ENCODE results near the gene DZIP1.
A peak's percentile ranks its signal among the peaks of the same experiment; 100 is the strongest.
"Not testable (repeated sequence)": the region's sequence is repeated elsewhere in the genome, so short reads cannot be mapped to it uniquely, and the experiment has no call there.

DZIP1 gene

GRCh38 chr13:95601216-95601615 lies 43.3 kb downstream of the DZIP1 start:
- DNase-seq = no peak

DNA sequence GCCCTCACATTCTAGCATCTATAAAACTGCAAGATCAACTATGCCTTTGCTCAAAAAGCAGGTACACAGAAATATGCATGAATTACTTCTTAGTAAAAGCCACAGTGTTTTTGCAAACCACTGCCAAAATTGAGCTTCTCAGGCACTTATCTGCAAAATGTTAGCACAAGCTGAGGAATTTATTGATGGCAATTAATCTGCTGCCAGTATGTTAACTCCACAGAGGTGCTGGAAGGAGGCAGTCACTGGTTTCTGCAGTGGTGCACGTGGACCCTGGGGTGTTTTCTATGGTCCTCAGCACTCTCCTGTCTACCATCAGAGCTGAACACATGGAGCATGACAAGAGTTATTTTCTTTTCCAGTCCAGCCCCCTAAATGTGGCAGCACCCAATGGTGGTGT lies 47.8 kb downstream of the DZIP1 start:
- no peak for DNase-seq

DNA sequence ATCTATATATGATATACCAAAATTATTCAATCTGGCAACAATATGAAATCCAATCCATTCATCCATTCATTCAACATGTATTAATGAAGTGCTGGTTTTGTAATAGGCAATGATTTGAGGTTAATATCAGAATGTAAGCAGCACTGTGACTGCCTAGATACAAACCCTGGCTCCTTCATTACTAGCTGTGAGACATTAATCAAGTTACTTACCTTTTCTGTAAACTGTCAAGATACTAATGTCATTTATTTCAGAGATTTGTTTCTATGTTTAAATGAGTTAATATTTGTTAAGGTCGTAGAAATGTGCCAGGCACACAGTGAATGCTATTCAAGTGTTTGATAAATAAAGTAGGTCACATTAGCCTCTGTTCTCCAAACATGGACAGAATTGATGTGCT lies 51.0 kb downstream of the DZIP1 start:
- no peak for DNase-seq

DNA sequence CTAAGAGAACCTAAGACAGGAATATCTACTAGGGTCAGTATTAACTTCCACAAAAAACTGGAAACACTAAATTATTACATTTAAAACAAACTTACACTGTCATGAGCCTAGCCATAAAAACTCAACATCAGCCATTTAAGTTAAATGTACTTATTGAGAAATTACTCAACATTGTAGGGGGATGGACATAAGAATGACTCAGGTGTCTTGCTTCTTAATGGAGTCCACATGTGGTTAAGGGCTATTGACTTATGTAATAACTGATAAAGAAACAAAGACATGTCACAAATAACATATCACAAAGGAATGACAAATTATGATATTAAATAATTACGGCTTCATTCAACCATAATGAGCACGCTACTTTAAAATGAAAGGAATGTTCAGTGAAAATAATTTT lies 55.8 kb downstream of the DZIP1 start:
- no peak for DNase-seq

- DNase-seq = no peak
Observed at GRCh38 chr13:95588134-95588533, 56.4 kb downstream of the DZIP1 start.

GRCh38 chr13:95585867-95586266 lies 58.6 kb downstream of the DZIP1 start:
- DNase-seq = no peak

DNA sequence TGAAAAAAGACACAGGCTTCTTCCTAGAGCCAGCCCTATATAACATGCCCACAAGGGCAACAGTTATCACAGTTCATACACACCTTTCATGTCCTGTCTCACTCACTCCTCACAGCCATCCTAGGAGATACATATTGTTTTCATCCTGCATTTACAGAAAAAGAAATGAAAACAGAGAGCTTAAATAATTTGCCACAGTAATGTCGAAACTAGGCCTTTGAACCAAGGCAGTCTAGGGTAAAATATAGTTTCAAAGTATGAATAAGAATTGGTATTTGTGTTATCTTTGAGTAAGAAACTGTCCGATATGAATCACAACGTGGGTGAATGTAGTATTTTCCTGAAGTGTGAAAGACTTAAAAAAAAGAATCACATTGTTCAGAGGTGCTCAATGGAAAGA lies 65.2 kb downstream of the DZIP1 start:
- DNase-seq = no peak

GRCh38 chr13:95573221-95573620 lies 71.3 kb downstream of the DZIP1 start:
- DNase-seq = no peak

- DNase-seq = no peak
Observed at GRCh38 chr13:95571941-95572340, 72.6 kb downstream of the DZIP1 start.

- DNase-seq = no peak
Observed at GRCh38 chr13:95570016-95570415, 74.5 kb downstream of the DZIP1 start.

DNA sequence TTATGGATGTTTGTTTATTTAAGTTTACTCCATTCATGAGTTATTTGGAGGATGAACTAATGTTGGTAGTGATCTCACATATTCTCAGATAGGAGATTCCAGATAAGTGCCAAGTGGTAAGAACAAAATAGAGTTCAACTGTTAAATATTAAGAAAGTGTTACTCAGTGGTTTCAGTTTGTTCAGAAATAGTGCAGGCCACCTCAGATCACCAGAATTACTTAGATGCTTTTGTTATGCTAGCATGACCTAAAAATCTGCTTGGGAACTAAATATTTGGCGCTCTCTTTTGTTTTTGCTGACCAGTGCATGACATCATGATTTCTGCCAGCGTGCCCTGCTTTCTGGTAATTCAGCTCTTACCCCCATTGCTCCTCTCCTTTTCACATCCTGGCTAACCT lies 76.4 kb downstream of the DZIP1 start:
- no peak for DNase-seq

DNA sequence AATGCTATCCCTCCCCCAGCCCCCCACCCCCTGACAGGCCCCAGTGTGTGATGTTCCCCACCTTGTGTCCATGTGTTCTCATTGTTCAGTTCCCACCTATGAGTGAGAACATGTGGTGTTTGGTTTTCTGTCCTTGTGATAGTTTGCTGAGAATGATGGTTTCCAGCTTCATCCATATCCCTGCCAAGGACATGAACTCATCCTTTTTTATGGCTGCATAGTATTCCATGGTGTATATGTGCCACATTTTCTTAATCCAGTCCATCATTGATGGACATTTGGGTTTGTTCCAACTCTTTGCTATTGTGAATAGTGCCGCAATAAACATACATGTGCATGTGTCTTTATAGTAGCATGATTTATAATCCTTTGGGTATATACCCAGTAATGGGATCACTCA lies 78.7 kb downstream of the DZIP1 start:
- DNase-seq = not testable (repeated sequence)

DNA sequence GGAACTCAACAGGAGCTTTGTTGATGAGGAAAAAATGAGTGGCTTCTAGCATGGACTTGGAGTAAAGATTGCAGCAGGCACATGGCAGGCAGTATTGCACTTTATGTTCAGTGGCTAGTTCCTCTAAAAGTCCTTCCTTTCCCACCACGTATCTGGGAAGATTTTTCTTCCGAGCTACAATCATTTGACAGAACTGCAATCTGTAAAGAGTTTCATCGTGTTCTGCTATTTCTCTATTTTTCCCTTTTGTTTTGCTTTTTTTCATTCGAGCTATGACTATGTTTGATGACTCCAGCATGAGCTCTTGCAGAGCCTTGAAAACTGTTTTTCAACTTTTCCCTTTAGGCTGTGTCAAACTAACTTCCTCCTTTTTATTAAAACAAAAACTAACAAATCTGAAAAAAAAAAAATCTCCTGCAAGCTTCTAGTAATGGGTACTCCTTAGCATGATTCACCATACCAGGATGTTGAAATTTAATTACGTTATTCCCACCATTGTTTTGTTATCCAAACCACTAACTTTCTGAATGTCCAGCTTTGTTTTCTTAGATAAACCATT lies 79.7 kb downstream of the DZIP1 start:
- DNase-seq = no peak

DNA sequence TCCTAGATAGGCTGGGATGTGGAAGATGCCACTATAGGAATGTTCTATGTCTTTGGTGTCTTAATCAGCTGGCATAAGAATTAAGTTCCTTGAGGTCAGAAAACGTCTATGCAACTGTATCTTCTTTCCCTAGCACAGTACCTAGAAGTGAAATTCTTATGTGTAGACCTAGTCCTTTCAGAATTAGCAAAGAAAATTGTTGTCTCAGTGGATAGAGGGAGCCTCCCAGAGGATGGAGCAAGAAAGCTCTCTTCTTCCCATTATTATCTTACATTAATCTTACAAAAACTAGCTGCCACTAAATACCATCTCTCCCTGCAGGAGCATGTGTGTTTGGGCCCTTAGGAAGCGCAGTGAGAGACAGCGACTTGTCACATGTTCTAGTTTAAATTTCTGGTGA lies 80.4 kb downstream of the DZIP1 start:
- no peak for DNase-seq

- DNase-seq = no peak
Observed at GRCh38 chr13:95560387-95560786, 84.1 kb downstream of the DZIP1 start.

- DNase-seq = no peak
Observed at GRCh38 chr13:95559100-95559499, 85.4 kb downstream of the DZIP1 start.

- DNase-seq = no peak
Observed at GRCh38 chr13:95557013-95557412, 87.5 kb downstream of the DZIP1 start.

DNA sequence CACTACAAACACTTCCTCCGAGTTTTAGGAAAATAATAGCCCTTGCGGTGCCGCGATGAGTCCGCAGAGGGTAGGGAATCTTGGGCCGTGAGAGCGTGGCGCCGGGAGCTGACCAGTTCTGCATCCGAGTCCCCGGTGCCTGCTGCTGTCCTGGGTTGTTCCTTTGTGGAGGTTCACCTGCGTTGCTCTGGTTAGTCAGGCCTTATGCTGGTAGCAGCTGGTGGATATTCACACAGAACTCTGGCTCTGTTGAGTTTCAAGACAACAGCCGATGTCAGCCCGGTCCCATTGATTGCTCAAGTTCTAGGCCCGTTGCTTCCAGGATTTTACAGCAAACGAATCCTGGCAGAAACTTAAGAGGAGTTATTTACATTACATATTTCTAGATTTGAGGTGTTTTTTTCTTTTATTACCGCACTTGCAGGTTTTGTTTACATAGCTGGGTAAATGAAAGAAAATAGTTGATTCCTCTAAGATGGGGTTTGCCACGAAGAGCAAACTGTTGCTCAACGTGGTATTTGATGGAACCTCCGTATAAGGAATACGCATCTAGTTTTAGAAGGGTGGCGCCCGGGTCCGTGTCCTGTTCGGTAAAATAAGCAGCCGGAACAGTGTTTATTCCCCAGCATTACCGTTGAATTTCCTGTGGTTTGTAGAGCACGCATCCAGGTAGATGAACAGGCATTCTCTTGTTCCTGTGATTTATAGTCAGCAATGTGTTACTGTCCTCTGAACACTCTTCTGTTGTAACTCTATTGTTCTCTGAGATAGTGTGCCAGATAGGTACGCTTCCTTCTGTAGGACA lies 90.7 kb downstream of the DZIP1 start:
- peak; percentile 78 for DNase-seq

GRCh38 chr13:95552539-95553441 lies 91.7 kb downstream of the DZIP1 start, which contains the start of gene CLDN10:
CLDN10 (plus strand) TSS chr13:95552720; CDS start chr13:95552754, 34 bp downstream.
- peak; percentile 89 for DNase-seq

DNA sequence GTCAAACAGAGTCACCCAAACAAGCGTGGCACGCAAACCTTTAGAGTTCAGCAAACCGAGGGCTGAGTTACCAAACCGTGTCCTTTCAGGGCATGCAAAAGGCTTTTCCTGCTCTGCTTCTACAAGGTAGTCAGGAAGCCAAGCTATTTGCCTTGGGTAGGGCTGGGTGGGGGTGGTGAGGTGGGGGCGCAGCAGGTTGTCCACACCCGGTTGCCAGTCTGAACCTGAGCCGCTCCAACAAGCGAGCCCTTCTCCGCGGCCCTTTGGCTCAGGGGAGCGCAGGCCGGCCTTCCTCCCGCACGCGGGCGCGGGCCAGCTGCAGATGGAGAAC lies 92.3 kb downstream of the DZIP1 start:
- no peak for DNase-seq

GRCh38 chr13:95547531-95548167 lies 96.9 kb downstream of the DZIP1 start:
- DNase-seq = no peak

- no peak for DNase-seq
Observed at GRCh38 chr13:95546919-95547318, 97.6 kb downstream of the DZIP1 start.

GRCh38 chr13:95544293-95544692 lies 100.2 kb downstream of the DZIP1 start:
- DNase-seq = no peak

Measured in islet precursor cell (in vitro differentiated cells).